ENCODE measurements around the gene SV2A. TPM values are rescaled to one million over a fixed set of nuclear protein-coding genes. Genes with fewer than 3 reads are reported as not detected.

SV2A gene
- total RNA-seq, 1 experiment from 2014 or later: 47.1 TPM

GRCh38 chr1:149885339-149886120 lies 32.1 kb downstream of the SV2A start:
- no peaks in the 10 kb centered on the region for H3K27me3 Mint-ChIP-seq (ENCODE audit: low read depth)
- POLR2A ChIA-PET: interaction anchor here (0.7 to 6.1 kb wide), 12 partner anchors 14 to 277 kb away, joined by 3 to 51 read pairs (median 16); partner anchors contain the start of genes BOLA1, MTMR11, OTUD7B and SF3B4
- H3K9me3 Mint-ChIP-seq: no peaks in the 10 kb centered on the region
- CTCF ChIA-PET: interaction anchor here (1.3 to 1.8 kb wide), 2 partner anchors 280 to 302 kb away, joined by 5 to 6 read pairs; no protein-coding TSS in a partner anchor
- H3K4me3 Mint-ChIP-seq: no peak overlapping the region
- peak; percentile 63 for DNase-seq (ENCODE audit: low spot score)
- H3K27ac Mint-ChIP-seq: no peak overlapping the region
- H3K36me3 Mint-ChIP-seq: no peaks in the 10 kb centered on the region
- ATAC-seq: peak; percentile 0; the same call in 1 of the 2 replicates
- peaks cover 4% of the 10 kb centered on the region for H3K4me1 Mint-ChIP-seq
- TF ChIP-seq CDX4 (CRISPR knock-in tag; IDR thresholded peaks at IDR 0.05; ENCODE audit: borderline replicate concordance) (peak; percentile 73), EMX1 (CRISPR knock-in tag; IDR thresholded peaks at IDR 0.05) (peak; percentile 98), ZNF532 (CRISPR knock-in tag; IDR thresholded peaks at IDR 0.05; ENCODE audit: borderline replicate concordance) (peak; percentile 94), NFATC4 (CRISPR knock-in tag; IDR thresholded peaks at IDR 0.05) (peak; percentile 96), MAX (CRISPR knock-in tag; IDR thresholded peaks at IDR 0.05) (peak; percentile 24; the same call in 1 of the 2 replicates), ATF6 (CRISPR knock-in tag; IDR thresholded peaks at IDR 0.05) (no peak), ZNF671 (CRISPR knock-in tag; IDR thresholded peaks at IDR 0.05) (peak; percentile 97), GABPB1 (CRISPR knock-in tag; IDR thresholded peaks at IDR 0.05) (peak; percentile 39; the same call in 1 of the 2 replicates), ATF2 (CRISPR knock-in tag; IDR thresholded peaks at IDR 0.05; ENCODE audit: borderline replicate concordance, low read depth) (no peak), ARID4B (CRISPR knock-in tag; IDR thresholded peaks at IDR 0.05; ENCODE audit: borderline replicate concordance) (peak; percentile 75), PRRX2 (CRISPR knock-in tag; IDR thresholded peaks at IDR 0.05) (peak; percentile 93), OVOL2 (CRISPR knock-in tag; IDR thresholded peaks at IDR 0.05; ENCODE audit: borderline replicate concordance) (no peak), SMAD3 (CRISPR knock-in tag; IDR thresholded peaks at IDR 0.05; ENCODE audit: borderline replicate concordance) (no peak), ERG (CRISPR knock-in tag; IDR thresholded peaks at IDR 0.05) (peak; percentile 97), ZNF416 (CRISPR knock-in tag; IDR thresholded peaks at IDR 0.05) (peak; percentile 90), AR (CRISPR knock-in tag; IDR thresholded peaks at IDR 0.05) (peak; percentile 98)
